ENCODE results near the gene STK16.
"Not testable (repeated sequence)": the region's sequence is repeated elsewhere in the genome, so short reads cannot be mapped to it uniquely, and the experiment has no call there.

STK16 gene

GRCh38 chr2:219245148-219245898 lies at the start of gene STK16, which contains the start of gene GLB1L:
Gene STK16, plus strand, starts transcription at chr2:219245479. Its CDS starts 521 bp downstream, at chr2:219246000.
Gene GLB1L, minus strand, starts transcription at chr2:219245444. Its CDS starts 1,871 bp downstream, at chr2:219243573.
- H3K27me3 Mint-ChIP-seq = no peaks in the 10 kb centered on the region
- H3K9me3 Mint-ChIP-seq (ENCODE audit: low read depth) = no peaks in the 10 kb centered on the region
- peaks cover 56% of the 10 kb centered on the region for H3K4me1 Mint-ChIP-seq (ENCODE audit: low read depth)
- peak within 1 kb of the TSS; percentile 97 for H3K4me3 Mint-ChIP-seq
- H3K27ac Mint-ChIP-seq = peak within 1 kb of the TSS; percentile 97
- H3K36me3 Mint-ChIP-seq = no peaks in the 10 kb centered on the region

GRCh38 chr2:219197388-219197787 lies 47.9 kb upstream of the STK16 start:
- Mint-ChIP-seq H3K27me3 (no peaks in the 10 kb centered on the region), H3K4me3 (no peak overlapping the region), H3K36me3 (peaks cover 2% of the 10 kb centered on the region), H3K4me1 (ENCODE audit: low read depth) (peaks cover 26% of the 10 kb centered on the region), H3K9me3 (ENCODE audit: low read depth) (no peaks in the 10 kb centered on the region), H3K27ac (no peak overlapping the region)

- Mint-ChIP-seq H3K36me3 (peaks cover 2% of the 10 kb centered on the region), H3K27me3 (no peaks in the 10 kb centered on the region), H3K4me1 (ENCODE audit: low read depth) (peaks cover 26% of the 10 kb centered on the region), H3K9me3 (ENCODE audit: low read depth) (no peaks in the 10 kb centered on the region), H3K4me3 (peak overlapping the region; percentile 65), H3K27ac (peak overlapping the region; percentile 6)
These were observed 46.3 kb upstream of the STK16 start for GRCh38 chr2:219198974-219199373.

- no peaks in the 10 kb centered on the region for H3K9me3 Mint-ChIP-seq (ENCODE audit: low read depth)
These were observed 45.6 kb upstream of the STK16 start for GRCh38 chr2:219199470-219200211.

GRCh38 chr2:219200502-219201326 lies 44.6 kb upstream of the STK16 start:
- not testable (repeated sequence) for H3K36me3 Mint-ChIP-seq; H3K9me3 Mint-ChIP-seq (ENCODE audit: low read depth); H3K27me3 Mint-ChIP-seq
- peaks cover 29% of the 10 kb centered on the region for H3K4me1 Mint-ChIP-seq (ENCODE audit: low read depth)
- H3K27ac Mint-ChIP-seq = peak overlapping the region; percentile 94
- H3K4me3 Mint-ChIP-seq = peak overlapping the region; percentile 89

More at GRCh38 chr2:219199470-219200211, 45.6 kb upstream of the STK16 start:
- Mint-ChIP-seq H3K27ac (peak overlapping the region; percentile 56), H3K27me3 (no peaks in the 10 kb centered on the region), H3K4me1 (ENCODE audit: low read depth) (peaks cover 26% of the 10 kb centered on the region), H3K4me3 (peak overlapping the region; percentile 65), H3K36me3 (peaks cover 4% of the 10 kb centered on the region)

GRCh38 chr2:219201331-219201730 lies 43.9 kb upstream of the STK16 start:
- not testable (repeated sequence) for H3K27ac Mint-ChIP-seq

GRCh38 chr2:219204425-219205164 lies 40.7 kb upstream of the STK16 start:
- peaks cover 4% of the 10 kb centered on the region for H3K36me3 Mint-ChIP-seq

More at GRCh38 chr2:219201331-219201730, 43.9 kb upstream of the STK16 start:
- not testable (repeated sequence) for H3K36me3 Mint-ChIP-seq; H3K9me3 Mint-ChIP-seq (ENCODE audit: low read depth); H3K27me3 Mint-ChIP-seq; H3K4me3 Mint-ChIP-seq
- peaks cover 33% of the 10 kb centered on the region for H3K4me1 Mint-ChIP-seq (ENCODE audit: low read depth)

GRCh38 chr2:219205165-219205538 lies 40.1 kb upstream of the STK16 start:
- H3K4me1 Mint-ChIP-seq (ENCODE audit: low read depth) = peaks cover 46% of the 10 kb centered on the region
- peak overlapping the region; percentile 94 for H3K4me3 Mint-ChIP-seq
- no peaks in the 10 kb centered on the region for H3K9me3 Mint-ChIP-seq (ENCODE audit: low read depth)
- peak overlapping the region; percentile 73 for H3K27ac Mint-ChIP-seq
- peaks cover 4% of the 10 kb centered on the region for H3K36me3 Mint-ChIP-seq
- no peaks in the 10 kb centered on the region for H3K27me3 Mint-ChIP-seq

More at GRCh38 chr2:219204425-219205164, 40.7 kb upstream of the STK16 start:
- Mint-ChIP-seq H3K27ac (peak overlapping the region; percentile 73), H3K9me3 (ENCODE audit: low read depth) (no peaks in the 10 kb centered on the region), H3K4me3 (no peak overlapping the region), H3K4me1 (ENCODE audit: low read depth) (peaks cover 44% of the 10 kb centered on the region), H3K27me3 (no peaks in the 10 kb centered on the region)

- Mint-ChIP-seq H3K9me3 (ENCODE audit: low read depth) (no peaks in the 10 kb centered on the region), H3K27me3 (no peaks in the 10 kb centered on the region), H3K4me3 (peak overlapping the region; percentile 94), H3K4me1 (ENCODE audit: low read depth) (peaks cover 45% of the 10 kb centered on the region), H3K27ac (peak overlapping the region; percentile 96), H3K36me3 (peaks cover 4% of the 10 kb centered on the region)
These were observed 39.3 kb upstream of the STK16 start for GRCh38 chr2:219205981-219206327.

GRCh38 chr2:219206328-219207133 lies 38.7 kb upstream of the STK16 start, which contains the start of gene ZFAND2B:
Gene ZFAND2B, plus strand, starts transcription at chr2:219206782. Its CDS starts 206 bp downstream, at chr2:219206988.
- Mint-ChIP-seq H3K9me3 (ENCODE audit: low read depth) (no peaks in the 10 kb centered on the region), H3K4me1 (ENCODE audit: low read depth) (peaks cover 49% of the 10 kb centered on the region), H3K27ac (peak within 1 kb of the TSS; percentile 96), H3K27me3 (no peaks in the 10 kb centered on the region), H3K36me3 (peaks cover 4% of the 10 kb centered on the region), H3K4me3 (peak within 1 kb of the TSS; percentile 94)

GRCh38 chr2:219207134-219207883 lies 38.0 kb upstream of the STK16 start:
- H3K4me1 Mint-ChIP-seq (ENCODE audit: low read depth) = peaks cover 49% of the 10 kb centered on the region
- no peaks in the 10 kb centered on the region for H3K9me3 Mint-ChIP-seq (ENCODE audit: low read depth)
- H3K27me3 Mint-ChIP-seq = no peaks in the 10 kb centered on the region
- H3K36me3 Mint-ChIP-seq = peaks cover 4% of the 10 kb centered on the region
- H3K4me3 Mint-ChIP-seq = peak overlapping the region; percentile 94
- peak overlapping the region; percentile 81 for H3K27ac Mint-ChIP-seq

- H3K4me3 Mint-ChIP-seq = peak overlapping the region; percentile 94
- no peaks in the 10 kb centered on the region for H3K9me3 Mint-ChIP-seq (ENCODE audit: low read depth)
- H3K4me1 Mint-ChIP-seq (ENCODE audit: low read depth) = peaks cover 49% of the 10 kb centered on the region
- no peaks in the 10 kb centered on the region for H3K27me3 Mint-ChIP-seq
- H3K27ac Mint-ChIP-seq = peak overlapping the region; percentile 88
- peaks cover 4% of the 10 kb centered on the region for H3K36me3 Mint-ChIP-seq
These were observed 37.2 kb upstream of the STK16 start for GRCh38 chr2:219207884-219208740.

All from activated naive CD8-positive, alpha-beta T cell (primary cell).